Loucy (cell line): Measurements from ENCODE around the gene TSC22D3.

Experiments used
- EZH2phosphoT487 ChIP-seq: fragments of 200-600 bp; IDR thresholded peaks from 2 replicates; pipeline ENCODE4 v1.6.1; 2018; ENCODE audit warnings: antibody characterized with exemption, mild to moderate bottlenecking, moderate library complexity, borderline replicate concordance
- TF ChIP-seq, protein P1 (sequence below): fragments of 200-600 bp; sonication (generic); conservative IDR thresholded peaks from 2 replicates; pipeline ENCODE4 v1.5.1; 2014; ENCODE audit warnings: mild to moderate bottlenecking, antibody characterized with exemption, low read length

DNA sequence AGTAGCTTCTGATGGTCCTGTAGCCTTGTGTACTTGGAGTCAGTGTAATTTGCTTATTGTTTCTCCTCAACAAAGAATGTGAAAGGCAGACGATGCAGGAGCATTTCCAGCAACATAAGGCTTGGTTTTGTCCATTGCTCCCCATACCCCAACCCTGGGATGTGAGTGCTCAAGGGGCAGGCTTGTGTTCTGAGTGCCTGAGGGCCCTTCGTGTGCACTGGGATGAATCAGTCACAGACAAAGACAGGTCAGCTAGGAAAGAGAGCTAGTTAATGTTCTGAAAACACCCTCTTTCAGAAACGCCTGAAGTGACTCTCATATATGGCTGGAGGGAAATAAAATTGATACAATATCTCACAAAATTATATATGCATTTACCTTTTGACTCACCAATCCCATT, 88.1 kb downstream of the TSC22D3 start:
- TF ChIP-seq, protein P1, sequence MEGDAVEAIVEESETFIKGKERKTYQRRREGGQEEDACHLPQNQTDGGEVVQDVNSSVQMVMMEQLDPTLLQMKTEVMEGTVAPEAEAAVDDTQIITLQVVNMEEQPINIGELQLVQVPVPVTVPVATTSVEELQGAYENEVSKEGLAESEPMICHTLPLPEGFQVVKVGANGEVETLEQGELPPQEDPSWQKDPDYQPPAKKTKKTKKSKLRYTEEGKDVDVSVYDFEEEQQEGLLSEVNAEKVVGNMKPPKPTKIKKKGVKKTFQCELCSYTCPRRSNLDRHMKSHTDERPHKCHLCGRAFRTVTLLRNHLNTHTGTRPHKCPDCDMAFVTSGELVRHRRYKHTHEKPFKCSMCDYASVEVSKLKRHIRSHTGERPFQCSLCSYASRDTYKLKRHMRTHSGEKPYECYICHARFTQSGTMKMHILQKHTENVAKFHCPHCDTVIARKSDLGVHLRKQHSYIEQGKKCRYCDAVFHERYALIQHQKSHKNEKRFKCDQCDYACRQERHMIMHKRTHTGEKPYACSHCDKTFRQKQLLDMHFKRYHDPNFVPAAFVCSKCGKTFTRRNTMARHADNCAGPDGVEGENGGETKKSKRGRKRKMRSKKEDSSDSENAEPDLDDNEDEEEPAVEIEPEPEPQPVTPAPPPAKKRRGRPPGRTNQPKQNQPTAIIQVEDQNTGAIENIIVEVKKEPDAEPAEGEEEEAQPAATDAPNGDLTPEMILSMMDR: no peak
- no peak for TF ChIP-seq EZH2phosphoT487
